Eye (tissue), 1 donor: Measurements from ENCODE around the gene NDUFA3.
A peak's percentile ranks its signal among the peaks of the same experiment; 100 is the strongest.

Experiments
- DNase-seq: peaks from one replicate; pipeline ENCODE4 v3.0.0-alpha.2; 2015

NDUFA3 gene

GRCh38 chr19:54108496-54108895, 5.8 kb downstream of the NDUFA3 start:
- no peak for DNase-seq

GRCh38 chr19:54109651-54110050, 7.0 kb downstream of the NDUFA3 start:
- DNase-seq, result no peak

- peak; percentile 11 for DNase-seq
Measured at GRCh38 chr19:54114340-54115108, 11.9 kb downstream of the NDUFA3 start.

DNA sequence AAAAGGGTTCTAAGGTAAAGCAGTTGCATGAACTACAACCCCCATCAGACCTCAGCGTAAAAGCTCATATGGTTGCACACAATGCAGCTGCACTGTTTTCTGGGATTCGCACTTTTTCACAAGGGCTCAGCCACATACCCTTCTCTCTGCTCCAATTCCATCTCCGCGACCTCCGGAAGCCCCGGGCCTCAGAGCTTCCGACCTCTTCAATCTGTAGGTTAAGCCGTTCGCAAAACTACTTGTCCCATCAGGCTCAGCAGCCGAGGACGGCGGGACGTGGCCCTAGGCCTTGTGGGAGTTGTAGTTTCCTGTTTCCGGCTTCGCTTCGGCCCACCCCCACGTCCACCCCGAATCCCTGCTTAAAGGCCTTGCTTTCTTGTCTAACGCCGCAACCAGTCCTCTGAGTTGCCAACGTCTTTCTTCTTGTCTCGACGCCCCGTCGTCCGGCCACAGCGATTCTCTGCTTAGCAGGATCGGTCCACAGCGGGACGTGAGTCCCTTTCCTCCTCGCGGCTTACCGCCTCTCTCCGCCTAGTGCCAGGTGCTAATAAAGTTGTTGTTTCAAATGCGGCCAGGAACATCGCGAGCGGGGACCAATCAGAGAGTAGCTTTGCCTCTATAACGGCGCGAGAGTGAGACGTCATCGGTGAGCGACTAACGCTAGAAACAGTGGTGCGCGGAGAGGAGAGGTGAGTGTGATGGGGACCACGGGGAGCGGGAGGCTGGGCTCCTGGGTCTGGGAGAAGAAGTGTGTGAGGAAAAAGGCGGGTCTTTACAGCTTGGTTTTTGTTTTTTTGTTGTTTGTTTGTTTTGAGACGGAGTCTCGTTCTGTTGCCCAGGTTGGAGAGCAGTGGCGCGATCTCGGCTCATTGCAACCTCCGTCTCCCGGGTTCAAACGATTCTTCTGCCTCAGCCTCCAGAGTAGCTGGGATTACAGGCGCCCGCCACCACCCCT, 12.7 kb downstream of the NDUFA3 start, which contains the start of the genes PRPF31 and TFPT:
TSS of gene PRPF31 (plus strand) at position 646 of the 955 bp plus-strand sequence. CDS start 2,525 bp downstream, outside the sequence.
TSS of gene TFPT (minus strand) at position 549 of the 955 bp plus-strand sequence. CDS start at position 161, 388 bp downstream.
- peak; percentile 100 for DNase-seq

GRCh38 chr19:54121259-54121658, 18.6 kb downstream of the NDUFA3 start:
- DNase-seq, result no peak

GRCh38 chr19:54123682-54124081, 21.0 kb downstream of the NDUFA3 start:
- DNase-seq, result no peak

DNA sequence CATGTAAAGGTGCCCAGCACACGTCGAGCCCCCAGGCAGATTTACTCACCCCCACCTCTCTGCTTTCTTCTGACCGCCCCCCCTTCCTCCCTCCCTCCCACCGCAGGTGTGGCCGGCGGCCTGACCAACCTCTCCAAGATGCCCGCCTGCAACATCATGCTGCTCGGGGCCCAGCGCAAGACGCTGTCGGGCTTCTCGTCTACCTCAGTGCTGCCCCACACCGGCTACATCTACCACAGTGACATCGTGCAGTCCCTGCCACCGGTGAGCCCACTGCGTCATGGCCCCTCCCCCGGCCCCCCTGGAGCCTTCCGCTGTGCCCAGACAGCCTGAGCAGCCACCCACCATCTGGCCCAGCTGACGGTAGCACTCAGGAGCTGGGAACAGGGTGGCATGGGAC, 21.7 kb downstream of the NDUFA3 start:
- no peak for DNase-seq

GRCh38 chr19:54125713-54126112, 23.1 kb downstream of the NDUFA3 start:
- no peak for DNase-seq

DNA sequence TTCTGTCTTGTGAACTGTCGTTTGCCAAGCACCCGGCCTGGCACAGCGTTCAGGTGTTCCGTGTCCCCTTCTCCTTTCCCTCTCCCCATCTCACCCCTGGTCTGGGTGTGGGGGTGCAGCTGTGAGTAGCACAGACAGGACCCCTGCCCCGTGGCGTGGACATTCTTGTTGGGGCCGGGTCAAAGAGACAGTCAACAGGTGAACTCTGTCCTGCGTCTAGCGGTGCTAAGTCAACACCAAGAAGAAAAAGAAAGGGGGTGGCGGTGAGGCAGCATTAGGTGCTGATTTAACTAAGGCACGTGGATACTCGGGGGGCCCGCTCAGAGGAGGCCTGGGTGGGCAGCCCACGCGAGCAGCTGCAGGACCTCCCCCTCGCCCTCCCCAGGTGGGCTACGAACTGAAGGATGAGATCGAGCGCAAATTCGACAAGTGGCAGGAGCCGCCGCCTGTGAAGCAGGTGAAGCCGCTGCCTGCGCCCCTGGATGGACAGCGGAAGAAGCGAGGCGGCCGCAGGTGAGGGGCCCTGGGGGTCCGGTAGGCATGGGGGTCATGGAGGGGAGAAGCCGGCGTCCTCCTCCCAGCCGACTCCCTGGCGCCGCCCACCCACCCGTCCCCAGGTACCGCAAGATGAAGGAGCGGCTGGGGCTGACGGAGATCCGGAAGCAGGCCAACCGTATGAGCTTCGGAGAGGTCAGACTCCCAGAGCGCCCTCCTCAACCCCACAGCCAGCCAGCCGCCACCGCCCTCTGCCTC, 25.2 kb downstream of the NDUFA3 start:
- no peak for DNase-seq

- DNase-seq, result no peak
Measured at GRCh38 chr19:54128441-54128725, 25.7 kb downstream of the NDUFA3 start.

GRCh38 chr19:54128796-54129616, 26.4 kb downstream of the NDUFA3 start:
- DNase-seq, result no peak

DNA sequence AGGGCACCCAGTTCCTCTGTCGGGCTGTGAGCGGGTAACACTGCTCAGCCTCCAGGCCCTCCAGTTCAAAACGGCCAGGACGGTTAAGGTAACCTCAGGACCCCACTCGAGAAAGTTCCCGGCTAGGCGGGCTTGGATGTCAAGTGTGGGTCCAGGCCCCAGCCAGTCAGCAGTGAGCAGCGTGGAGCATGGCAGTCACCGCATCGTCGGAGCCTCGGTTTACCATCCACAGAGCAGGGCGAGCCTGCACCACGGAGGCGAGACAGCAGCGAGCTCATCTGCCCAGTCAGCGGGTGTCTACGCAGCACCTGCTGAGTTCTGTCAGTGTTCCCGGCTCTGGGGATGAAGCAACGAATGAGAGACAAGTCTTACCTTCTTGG, 27.0 kb downstream of the NDUFA3 start:
- DNase-seq, result no peak

DNA sequence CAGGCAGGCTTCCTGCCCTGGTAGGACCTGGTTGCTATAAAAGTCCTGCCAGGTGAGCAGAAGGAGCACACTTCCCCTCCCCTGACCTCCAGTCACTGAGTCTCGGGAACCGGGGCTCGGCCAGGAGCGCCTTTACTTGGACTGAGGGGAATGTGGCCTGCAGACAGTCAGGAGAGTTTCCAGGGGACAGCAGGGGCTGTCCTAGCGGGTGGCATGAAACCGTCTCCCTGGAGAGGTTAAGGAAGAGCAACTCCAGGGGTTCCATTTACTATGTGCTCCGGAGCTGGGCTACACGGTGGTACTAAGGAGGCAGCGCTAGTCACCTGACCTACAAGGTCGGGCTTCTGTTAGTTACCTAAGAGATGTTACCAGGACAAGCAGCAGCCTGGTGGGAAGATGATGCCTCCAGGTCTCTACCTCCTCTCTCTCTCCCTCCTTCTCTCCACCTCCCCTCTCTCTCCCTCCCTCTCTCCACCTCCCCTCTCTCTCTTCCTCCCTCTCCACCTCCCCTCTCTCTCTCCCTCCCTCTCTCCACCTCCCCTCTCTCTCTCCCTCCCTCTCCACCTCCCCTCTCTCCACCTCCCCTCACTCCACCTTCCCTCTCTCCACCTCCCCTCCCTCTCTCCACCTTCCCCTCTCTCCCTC, 30.8 kb downstream of the NDUFA3 start:
- DNase-seq, result peak; percentile 66

- DNase-seq, result no peak
Measured at GRCh38 chr19:54133957-54134590, 31.4 kb downstream of the NDUFA3 start.

GRCh38 chr19:54136086-54136863, 33.6 kb downstream of the NDUFA3 start:
- no peak for DNase-seq

- DNase-seq, result peak; percentile 100
Measured at GRCh38 chr19:54136864-54137698, 34.4 kb downstream of the NDUFA3 start.

GRCh38 chr19:54137699-54138488, 35.2 kb downstream of the NDUFA3 start, which contains the start of gene CNOT3:
TSS of gene CNOT3 (plus strand) at chr19:54137762. CDS start at chr19:54142979, 5,217 bp downstream.
- DNase-seq, result no peak
